Right lobe of liver (tissue), 6 donors: Measurements from ENCODE around the gene DTNB. TPM values are rescaled to one million over a fixed set of nuclear protein-coding genes. Genes with fewer than 3 reads are reported as not detected.
A peak's percentile ranks its signal among the peaks of the same experiment; 100 is the strongest.

ENCODE experiments used
- ATAC-seq, 4 donors: fragments of 200-7000 bp; cut with Tn5 transposase; one replicate each; pipeline ENCODE4 v1.9.1; 2020; ENCODE audit warnings: mild to moderate bottlenecking in 4 of 4, moderate library complexity in 4 of 4
- DNase-seq, 3 donors: peaks; one replicate each; pipeline ENCODE4 v3.0.0-alpha.2; 2020
- H3K27ac ChIP-seq, 3 donors: fragments of 200-600 bp; one replicate each; pipeline ENCODE4 v1.8.0; 2022
- H3K27me3 ChIP-seq, 2 donors: fragments of 200-600 bp; one replicate each; pipeline ENCODE4 v1.8.0; 2022
- H3K36me3 ChIP-seq, 4 donors: fragments of 200-600 bp; sonication (generic) in 1 of 4; one replicate each; pipeline versions ENCODE4 v1.5.1 to v1.8.0; 2017 to 2022; ENCODE audit warnings: control low read depth in 1 of 4
- H3K4me1 ChIP-seq, 4 donors: fragments of 200-600 bp; sonication (generic) in 1 of 4; one replicate each; pipeline versions ENCODE4 v1.5.1 to v1.8.0; 2017 to 2022; ENCODE audit warnings: control low read depth in 1 of 4
- H3K4me3 ChIP-seq, 3 donors: fragments of 200-600 bp; one replicate each; pipeline ENCODE4 v1.8.0; 2022
- H3K9me3 ChIP-seq, 4 donors: fragments of 200-600 bp; sonication (generic) in 1 of 4; one replicate each; pipeline versions ENCODE4 v1.5.1 to v1.8.0; 2017 to 2022; ENCODE audit warnings: control low read depth in 1 of 4
- POLR2A ChIP-seq: fragments of 450-650 bp; IDR thresholded peaks from one replicate; pipeline ENCODE4 v1.6.1; 2017; ENCODE audit warnings: antibody characterized with exemption, mild to moderate bottlenecking
- WGBS: methylation state at CpG from one replicate; pipeline ENCODE4 v1.1.6; 2018; ENCODE audit warnings: low coverage, low lambda C conversion rate; ENCODE audit not compliant: insufficient coverage; ENCODE audit errors: missing lambda C conversion rate; 5-methylcytosine and 5-hydroxymethylcytosine counted together
- intact Hi-C, 2 donors: fragments of 100-400 bp; cut with DNase I; formaldehyde crosslinking; loops; one replicate each; pipeline versions ENCODE4 v1.11.2 to v1.14.1; 2022
- total RNA-seq, 6 experiments: library from RNA; depleted of rRNA in 2 of 6; stranded (reverse); fragments of >200 nt in 2 of 6; fragmentation: NEBNext Ultra II Directional in 3 of 6; extraction: Animal tissue kit (Norgen Biotek cat#: 25700) in 3 of 6; gene quantifications; one replicate each; pipeline versions ENCODE4 v1.1.0 to v1.2.4, GENCODE V29; 2016 to 2023
- TF ChIP-seq, protein P1 (sequence below), 4 donors: fragments of 200-600 bp in 3 of 4; fragments of 450-650 bp in 1 of 4; IDR thresholded peaks; one replicate each; pipeline versions ENCODE4 v1.5.1 to v1.8.0; 2016 to 2022; ENCODE audit warnings: antibody characterized with exemption in 4 of 4, mild to moderate bottlenecking in 2 of 4
- donor health status: DM: no; HTN: yes; CAD: no.
- donor health status: DM: no; HTN: no; CAD: no.
- donor health status: DM: no; HTN: no; CAD: no.
- donor health status: DM: no; HTN: yes; CAD: no.
- donor health status: DM: no; HTN: yes; CAD: no.

The DTNB gene
- total RNA-seq, 6 experiments from 2014 or later = 7.0 to 10.3 (median 8.8) TPM

DNA sequence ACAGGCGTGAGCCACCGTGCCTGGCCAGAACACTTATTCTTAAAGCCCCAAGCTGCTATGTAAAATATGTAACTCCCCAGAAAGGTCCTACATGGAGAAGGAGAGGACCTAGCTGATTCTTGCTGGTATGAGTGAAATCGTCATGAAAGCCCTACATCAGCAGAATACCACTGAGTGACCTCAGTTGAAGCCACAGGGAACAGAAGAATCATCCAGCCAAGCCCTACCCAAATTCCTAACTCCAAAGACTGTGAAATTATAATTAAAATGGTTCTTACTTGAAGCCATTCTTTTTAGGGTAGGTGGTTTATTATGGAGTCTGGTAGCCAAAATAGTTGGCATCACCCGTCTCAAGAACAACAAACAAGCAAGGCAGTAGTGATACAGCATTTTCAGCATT, 4.5 kb upstream of the DTNB start:
- intact Hi-C loops = no loop called here
- no peak for DNase-seq
- TF ChIP-seq, protein P1, sequence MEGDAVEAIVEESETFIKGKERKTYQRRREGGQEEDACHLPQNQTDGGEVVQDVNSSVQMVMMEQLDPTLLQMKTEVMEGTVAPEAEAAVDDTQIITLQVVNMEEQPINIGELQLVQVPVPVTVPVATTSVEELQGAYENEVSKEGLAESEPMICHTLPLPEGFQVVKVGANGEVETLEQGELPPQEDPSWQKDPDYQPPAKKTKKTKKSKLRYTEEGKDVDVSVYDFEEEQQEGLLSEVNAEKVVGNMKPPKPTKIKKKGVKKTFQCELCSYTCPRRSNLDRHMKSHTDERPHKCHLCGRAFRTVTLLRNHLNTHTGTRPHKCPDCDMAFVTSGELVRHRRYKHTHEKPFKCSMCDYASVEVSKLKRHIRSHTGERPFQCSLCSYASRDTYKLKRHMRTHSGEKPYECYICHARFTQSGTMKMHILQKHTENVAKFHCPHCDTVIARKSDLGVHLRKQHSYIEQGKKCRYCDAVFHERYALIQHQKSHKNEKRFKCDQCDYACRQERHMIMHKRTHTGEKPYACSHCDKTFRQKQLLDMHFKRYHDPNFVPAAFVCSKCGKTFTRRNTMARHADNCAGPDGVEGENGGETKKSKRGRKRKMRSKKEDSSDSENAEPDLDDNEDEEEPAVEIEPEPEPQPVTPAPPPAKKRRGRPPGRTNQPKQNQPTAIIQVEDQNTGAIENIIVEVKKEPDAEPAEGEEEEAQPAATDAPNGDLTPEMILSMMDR (IDR thresholded peaks at IDR 0.05) = no peak
- no peak for TF ChIP-seq POLR2A

DNA sequence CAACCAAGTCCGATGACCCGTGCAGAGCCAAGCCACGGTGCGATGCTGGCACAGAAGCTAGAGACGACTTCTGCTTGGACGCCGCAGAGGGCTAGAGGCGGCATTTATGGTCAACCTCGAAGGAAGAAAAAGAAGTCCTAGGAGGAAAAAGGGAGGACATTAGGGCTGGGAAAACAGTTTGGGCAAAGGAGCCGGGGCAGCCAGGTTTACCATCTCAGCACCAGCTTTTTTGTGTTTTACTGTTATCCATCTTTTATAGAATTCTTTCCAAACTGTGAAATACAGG, 643 bp upstream of the DTNB start:
- DNase-seq (no peak), ATAC-seq (no peak)
- TF ChIP-seq POLR2A = no peak
- TF ChIP-seq, protein P1 (IDR thresholded peaks at IDR 0.05) = no peak
- 10% methylated on average over 10 of the region's 10 CpGs for WGBS
- no peaks in the 10 kb centered on the region for H3K9me3 ChIP-seq
- intact Hi-C loops = no loop called here
- H3K27ac ChIP-seq = peak overlapping the region in 2 of 3 donors; percentile 15 to 39
- H3K36me3 ChIP-seq = no peaks in the 10 kb centered on the region
- H3K4me1 ChIP-seq = peaks cover 0 to 2% (median 0%) of the 10 kb centered on the region in 4 donors
- H3K27me3 ChIP-seq = no peaks in the 10 kb centered on the region
- peak overlapping the region; percentile 47 to 72 (median 65) for H3K4me3 ChIP-seq

More for the DNA sequence above, 4.5 kb upstream of the DTNB start:
- no peaks in the 10 kb centered on the region for H3K9me3 ChIP-seq
- 79% methylated on average over 2 of the region's 4 CpGs for whole genome bisulfite sequencing
- H3K27me3 ChIP-seq = no peaks in the 10 kb centered on the region
- H3K4me1 ChIP-seq = no peaks in the 10 kb centered on the region
- no peak overlapping the region for H3K27ac ChIP-seq
- no peak overlapping the region for H3K4me3 ChIP-seq
- no peak for ATAC-seq
- no peaks in the 10 kb centered on the region for H3K36me3 ChIP-seq

DNA sequence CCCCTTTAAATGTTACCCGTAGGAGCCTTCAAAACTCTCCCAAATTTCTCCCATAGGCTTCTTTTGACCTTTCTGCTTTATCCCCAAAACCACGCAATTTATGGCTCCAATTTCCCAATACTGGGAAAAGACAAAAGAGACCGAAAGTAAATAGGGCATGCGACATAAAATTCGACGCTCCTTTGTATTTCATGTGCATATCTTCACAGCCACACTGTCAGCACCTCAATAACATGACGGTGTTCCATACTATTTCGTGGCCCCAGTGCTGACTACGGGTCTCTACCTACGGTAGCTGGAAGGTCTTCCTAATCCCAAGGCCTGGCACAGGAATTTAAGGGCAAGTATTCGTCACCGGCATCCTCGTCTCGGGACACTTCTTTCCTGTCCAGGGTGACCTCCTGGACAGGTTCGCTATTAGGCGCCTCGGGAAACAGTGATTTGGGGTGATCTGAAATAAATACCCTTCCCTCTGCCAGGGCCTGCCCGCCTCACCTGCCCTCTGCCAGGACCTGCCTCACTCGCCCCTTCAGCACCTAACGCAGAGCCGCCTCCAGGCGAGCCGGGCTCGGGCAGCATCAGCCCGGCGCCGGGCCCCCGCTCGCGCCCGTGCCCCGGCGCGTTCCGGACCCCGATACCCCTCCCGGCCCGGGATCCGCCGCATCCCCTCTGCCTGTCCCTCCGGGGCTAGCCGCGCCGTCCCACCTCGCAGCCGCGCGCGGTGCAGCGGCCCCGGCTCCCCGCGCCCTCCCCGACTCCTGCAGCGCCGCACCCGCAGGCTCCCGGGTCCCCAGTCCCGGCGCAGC, 680 bp downstream of the DTNB start:
- H3K4me1 ChIP-seq = peaks cover 0 to 2% (median 0%) of the 10 kb centered on the region in 4 donors
- intact Hi-C loops = no loop called here
- TF ChIP-seq, protein P1 (IDR thresholded peaks at IDR 0.05) = no peak
- no peak for TF ChIP-seq POLR2A
- no peaks in the 10 kb centered on the region for H3K36me3 ChIP-seq
- no peaks in the 10 kb centered on the region for H3K27me3 ChIP-seq
- DNase-seq (peak; percentile 67 to 72 (median 68)), ATAC-seq (peak; percentile 60 to 67 (median 66))
- whole genome bisulfite sequencing = 2% methylated on average over 32 of the region's 60 CpGs
- H3K27ac ChIP-seq = peak overlapping the region; percentile 74 to 82 (median 79)
- peak overlapping the region; percentile 72 to 80 (median 77) for H3K4me3 ChIP-seq
- no peaks in the 10 kb centered on the region for H3K9me3 ChIP-seq

DNA sequence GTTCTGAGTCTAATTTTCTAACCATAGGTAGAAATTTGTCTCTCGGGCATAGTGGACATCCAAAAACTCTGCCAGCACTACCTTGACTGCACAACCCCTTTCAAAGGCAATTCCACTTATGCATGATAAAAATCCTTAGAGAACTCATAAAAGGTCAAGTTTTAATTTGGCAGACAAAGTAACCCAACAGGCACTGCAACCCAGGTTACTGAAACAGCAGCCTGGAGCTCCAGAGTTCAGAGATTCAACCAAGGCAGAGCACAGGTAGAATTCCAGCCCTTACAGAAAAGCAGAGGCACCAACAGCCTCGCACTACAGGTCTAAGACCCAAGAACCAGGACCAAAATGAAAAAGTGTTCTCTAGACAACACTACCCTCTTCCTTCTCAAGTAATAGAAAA, 1.8 kb downstream of the DTNB start:
- WGBS = 100% methylated on average over 2 of the region's 2 CpGs
- Histone ChIP-seq H3K27me3 (no peaks in the 10 kb centered on the region), H3K4me3 (no peak overlapping the region), H3K36me3 (no peaks in the 10 kb centered on the region), H3K27ac (no peak overlapping the region), H3K9me3 (no peaks in the 10 kb centered on the region), H3K4me1 (peaks cover 0 to 2% (median 0%) of the 10 kb centered on the region in 4 donors)
- intact Hi-C loops = no loop called here
- DNase-seq (no peak), ATAC-seq (no peak)
- TF ChIP-seq, protein P1 (IDR thresholded peaks at IDR 0.05) = no peak
- TF ChIP-seq POLR2A = no peak
